Measurements from ENCODE around the gene MCC. TPM values are rescaled to one million over a fixed set of nuclear protein-coding genes. Genes with fewer than 3 reads are reported as not detected.

MCC gene
- total RNA-seq, 1 donor from 2014 or later: 36.3 TPM

DNA sequence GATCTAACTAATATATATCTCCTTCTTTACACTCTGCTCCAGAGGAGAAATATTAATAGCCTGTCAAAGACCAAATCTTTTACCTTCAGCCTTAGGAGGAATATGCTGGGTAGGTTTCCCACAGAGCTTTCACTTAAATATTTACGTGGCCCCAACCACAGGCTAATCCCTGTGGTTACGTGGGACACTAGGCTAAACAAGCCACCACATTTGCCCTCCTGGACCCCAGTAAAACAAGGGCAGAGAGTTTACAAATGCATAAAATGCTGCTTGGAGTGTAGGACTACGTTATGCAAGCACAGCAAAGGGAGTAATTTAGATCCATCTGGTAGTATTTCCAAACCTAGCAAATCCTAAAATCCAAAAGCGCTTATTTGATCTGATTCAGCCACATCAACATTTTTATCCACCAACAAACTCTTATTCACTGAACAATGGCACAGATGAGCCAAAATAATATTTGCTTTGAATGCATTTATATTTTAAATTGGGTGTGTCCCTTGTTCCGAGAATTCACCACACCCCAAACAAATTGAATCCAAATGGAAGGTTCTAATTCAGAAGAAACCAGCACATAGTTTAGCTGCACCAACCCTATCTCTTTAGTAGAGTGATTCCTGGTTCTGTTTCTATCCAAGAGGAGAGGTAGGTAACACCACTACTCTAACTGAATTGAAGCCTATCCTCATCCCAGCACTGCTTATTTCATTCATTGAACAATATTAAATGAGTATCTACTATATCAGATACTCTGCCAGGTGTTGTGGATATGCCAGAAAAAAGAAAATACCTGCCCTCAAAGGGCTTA is 232.5 kb downstream of the MCC start:
- no peak for DNase-seq (ENCODE audit: low spot score)
- ATAC-seq: no peak

DNA sequence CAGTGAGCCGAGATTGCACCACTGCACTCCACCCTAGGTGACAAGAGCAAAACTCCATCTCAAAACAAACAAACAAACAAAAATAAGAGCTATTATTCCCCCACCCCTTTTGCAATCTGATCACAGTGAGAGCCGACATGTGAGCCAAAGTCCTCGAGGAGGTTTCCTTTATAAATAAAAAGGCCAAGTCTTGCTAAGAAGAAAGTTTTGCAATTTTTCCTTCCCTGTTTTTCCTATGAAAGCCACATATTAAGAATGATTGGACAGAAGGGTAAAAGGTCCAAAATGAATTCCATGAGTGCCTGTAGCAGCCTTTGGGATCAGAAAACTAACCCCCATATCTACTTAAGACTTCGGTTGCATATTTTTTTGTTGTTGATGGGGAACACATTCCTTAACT is 233.1 kb downstream of the MCC start:
- ATAC-seq (no peak), DNase-seq (ENCODE audit: low spot score) (no peak)

DNA sequence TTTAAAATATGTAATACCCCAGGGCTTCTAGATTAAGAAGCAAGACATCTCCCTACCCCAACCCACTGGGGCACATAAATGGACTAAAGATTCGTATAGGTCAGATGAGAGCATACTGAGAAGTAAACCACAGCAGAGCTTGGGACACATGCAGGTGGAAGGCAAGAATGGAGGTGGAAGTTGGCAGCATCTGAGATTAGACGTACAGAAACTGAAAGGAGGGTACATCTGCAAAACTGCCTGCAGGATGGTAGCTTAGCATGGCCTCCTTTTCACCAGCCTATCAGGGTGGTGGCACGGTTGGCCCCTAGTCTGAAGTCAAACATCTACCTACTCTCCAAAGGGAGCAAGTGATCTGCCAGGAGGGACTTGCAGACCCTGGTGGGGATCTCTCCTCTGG is 235.2 kb downstream of the MCC start:
- no peak for DNase-seq (ENCODE audit: low spot score)
- no peak for ATAC-seq

DNA sequence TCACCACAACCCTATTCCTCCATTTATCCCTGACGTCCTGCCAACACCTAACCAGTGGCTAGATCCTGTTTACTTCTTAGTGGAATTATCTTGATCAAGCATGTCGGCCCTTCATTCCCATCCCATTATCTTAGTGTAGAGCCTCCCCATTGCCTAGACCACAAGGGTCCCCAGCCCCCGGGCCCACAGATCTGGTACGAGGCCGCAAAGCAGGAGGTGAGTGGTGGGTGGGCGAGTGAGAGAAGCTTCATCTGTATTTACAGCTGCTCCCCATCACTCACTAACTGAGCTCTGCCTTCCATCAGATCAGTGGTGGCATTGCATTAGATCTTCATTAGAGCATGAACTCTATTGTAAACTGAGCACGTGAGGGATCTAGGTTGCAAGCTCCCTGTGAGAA is 236.2 kb downstream of the MCC start:
- ATAC-seq (no peak), DNase-seq (ENCODE audit: low spot score) (no peak)

DNA sequence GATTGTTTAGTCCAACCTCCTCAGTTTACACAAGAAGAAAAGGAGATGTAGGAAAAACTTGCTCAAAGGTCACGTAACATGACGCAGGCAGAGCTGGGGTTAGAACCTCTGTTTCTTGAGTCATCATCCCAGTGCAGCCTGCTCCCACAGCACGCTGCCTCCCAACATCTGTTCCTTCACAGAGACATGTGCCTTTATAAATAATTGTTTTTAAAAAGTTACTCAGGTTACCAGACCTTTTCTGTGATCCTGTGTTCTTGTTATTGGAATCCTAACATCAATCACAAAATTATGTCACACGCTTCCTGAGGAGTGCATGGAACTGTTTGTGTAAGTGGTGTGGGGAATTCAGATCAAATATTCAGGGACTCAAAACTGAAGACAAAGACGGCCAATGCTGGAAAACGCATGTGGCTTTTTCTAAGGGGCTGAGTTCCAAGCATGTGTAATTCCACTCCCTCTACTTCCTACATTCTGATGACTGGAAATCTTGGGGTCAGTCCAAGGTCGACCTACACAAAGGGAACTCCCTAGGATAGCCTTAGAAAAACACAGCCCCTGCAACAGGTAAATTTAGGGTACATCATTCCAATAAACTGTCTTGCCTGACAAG is 237.8 kb downstream of the MCC start:
- no peak for DNase-seq (ENCODE audit: low spot score)
- no peak for ATAC-seq

DNA sequence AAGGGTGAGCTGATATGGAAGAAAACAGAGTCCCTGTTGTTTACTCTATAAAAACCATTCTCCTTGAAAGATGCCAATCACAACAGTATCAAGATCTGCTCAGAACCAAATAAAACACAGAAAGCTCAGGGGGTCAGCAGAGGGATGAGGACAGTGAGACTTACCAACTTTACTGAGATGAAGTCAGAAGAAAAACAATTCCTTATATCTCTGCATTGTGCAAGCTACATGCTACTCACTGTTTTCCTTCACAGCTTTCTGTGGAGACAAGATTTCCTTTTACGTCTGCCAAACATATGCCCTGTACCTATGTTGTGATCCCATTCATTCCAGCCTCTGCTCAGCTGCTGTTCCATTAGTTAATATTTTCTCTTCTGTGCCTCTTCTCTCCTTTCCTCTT is 239.0 kb downstream of the MCC start:
- DNase-seq (ENCODE audit: low spot score) (no peak), ATAC-seq (no peak)

DNA sequence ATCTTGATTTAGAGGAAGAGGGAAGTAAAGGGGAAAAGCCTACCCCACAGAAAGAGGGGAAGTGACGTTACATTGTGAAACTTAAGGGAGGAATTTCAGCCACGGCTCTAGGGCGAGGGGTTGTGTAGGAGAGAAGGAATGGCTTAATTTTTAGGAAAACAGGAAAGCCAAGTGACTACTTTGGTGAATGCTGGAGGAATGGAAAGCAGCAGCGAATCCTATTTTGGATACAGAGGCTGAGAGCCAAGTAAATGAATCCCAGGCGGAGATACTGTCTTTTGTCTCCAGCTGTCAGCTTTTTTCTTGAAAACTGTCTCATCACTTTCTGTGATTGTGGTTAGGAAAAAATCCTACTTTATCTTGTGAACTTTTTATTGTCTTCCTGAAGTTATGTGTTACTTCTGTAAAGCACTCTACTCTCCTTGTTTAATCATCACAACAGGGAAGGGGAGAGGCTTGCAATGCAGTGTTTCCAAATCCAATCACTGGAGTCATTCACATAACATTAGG is 241.8 kb downstream of the MCC start:
- ATAC-seq: peak; percentile 55
- no peak for DNase-seq (ENCODE audit: low spot score)

DNA sequence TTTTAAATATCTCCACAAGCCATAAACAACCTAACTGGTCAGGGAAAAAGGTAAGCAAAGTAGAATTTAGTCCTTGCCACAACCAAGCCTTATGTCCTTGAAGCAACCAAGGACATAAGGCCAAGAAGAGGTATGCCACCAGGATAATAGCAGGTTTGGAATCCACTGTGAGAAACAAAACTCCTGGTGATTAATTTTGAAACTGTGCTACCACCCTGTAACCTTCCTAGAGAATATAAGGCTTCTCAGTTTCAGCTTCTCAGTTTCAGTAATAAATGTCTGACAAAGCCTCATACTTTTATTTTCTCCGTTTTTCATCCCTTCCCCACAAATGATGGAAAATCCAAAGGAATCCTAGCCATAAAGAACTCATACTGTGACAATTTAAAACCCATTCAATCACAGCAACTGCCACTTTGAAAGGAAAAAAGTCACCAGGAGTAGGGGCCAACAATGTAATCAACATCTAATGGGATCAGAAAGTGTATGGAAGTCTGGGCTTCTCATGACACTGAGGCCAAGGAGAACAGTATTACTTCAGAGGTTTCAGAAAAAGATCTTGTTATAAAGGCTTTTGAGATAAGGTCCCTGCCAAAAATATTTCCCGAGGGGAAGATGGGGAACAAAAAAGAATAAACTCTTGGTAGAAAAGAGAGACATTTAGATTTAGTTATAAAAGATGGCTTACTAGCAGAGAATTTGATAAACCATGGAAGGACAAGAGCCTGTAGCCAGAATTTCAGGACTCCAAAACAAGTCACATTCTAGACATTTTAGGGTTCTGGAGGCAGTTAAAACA is 242.6 kb downstream of the MCC start:
- ATAC-seq: no peak
- DNase-seq (ENCODE audit: low spot score): no peak

DNA sequence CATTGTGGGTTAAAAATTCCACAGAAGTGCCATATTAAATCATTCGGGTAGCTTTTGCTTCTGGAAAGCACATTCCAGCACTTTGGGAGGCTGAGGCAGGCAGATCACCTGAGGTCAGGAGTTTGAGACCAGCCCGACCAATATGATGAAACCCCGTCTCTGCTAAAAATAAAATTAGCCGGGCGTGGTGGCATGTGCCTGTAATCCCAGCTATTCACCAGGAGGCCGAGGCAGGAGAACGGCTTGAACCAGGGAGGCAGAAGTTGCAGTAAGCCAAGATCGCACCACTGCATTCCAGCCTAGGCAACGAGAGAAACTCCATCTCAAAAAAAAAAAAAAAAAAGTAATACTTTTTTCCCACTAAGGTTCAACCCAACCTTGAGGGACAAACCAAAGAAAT is 243.3 kb downstream of the MCC start:
- DNase-seq (ENCODE audit: low spot score) (no peak), ATAC-seq (no peak)

DNA sequence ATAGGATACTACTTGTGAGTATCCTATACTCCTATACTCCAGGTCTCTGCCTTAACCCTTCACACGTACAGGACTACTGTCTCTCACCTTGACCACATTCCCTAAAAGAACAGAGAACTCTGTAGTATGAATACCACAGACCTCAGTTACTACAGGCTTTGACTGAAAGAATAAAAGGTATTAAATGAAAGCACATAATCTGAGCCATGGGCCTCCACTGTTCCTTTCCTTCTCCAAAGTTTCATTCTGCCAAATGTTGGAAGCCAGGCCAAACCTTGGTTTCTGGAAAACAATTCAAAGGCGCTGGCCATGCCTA is 244.9 kb downstream of the MCC start:
- ATAC-seq (no peak), DNase-seq (ENCODE audit: low spot score) (no peak)

DNA sequence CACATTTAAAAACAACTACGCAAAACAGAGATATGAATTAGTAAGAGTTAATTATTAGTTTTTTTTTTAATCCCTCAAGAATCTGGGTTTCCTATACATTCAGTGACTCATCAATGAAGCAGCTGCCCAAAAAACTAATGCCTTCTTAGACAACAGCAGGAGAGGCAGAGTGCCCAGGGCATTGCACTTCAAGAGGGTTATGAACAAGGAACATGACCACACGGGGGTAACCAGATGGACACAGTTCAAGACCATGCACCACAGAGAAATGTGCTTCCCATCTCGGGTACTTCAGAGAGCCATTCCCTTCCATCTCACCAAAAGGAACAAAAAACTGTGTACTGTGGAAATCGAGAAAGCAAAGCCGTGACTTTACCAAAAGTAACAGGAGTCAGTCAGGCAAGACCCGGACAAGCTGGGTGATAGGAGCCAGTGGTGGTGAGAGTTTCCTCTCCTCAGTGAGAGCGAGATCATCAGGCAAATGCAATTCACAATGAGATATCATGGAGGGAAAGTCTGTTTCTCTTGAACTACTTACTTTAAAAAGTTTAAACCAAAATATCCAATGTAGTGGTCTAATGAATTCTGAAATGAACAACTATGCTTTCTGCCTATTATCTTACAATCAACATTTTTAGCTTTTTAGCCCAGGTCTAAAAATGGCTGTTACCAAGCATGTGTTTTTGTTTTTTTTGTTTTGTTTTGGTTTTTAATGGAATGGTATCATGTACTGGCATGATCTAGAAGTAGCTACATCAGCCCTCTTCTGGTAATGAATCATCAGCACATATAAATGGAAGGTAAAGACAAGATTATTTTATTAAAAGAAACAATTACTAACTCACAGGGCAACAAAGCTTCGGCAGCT is 245.5 kb downstream of the MCC start:
- ATAC-seq (no peak), DNase-seq (ENCODE audit: low spot score) (no peak)

DNA sequence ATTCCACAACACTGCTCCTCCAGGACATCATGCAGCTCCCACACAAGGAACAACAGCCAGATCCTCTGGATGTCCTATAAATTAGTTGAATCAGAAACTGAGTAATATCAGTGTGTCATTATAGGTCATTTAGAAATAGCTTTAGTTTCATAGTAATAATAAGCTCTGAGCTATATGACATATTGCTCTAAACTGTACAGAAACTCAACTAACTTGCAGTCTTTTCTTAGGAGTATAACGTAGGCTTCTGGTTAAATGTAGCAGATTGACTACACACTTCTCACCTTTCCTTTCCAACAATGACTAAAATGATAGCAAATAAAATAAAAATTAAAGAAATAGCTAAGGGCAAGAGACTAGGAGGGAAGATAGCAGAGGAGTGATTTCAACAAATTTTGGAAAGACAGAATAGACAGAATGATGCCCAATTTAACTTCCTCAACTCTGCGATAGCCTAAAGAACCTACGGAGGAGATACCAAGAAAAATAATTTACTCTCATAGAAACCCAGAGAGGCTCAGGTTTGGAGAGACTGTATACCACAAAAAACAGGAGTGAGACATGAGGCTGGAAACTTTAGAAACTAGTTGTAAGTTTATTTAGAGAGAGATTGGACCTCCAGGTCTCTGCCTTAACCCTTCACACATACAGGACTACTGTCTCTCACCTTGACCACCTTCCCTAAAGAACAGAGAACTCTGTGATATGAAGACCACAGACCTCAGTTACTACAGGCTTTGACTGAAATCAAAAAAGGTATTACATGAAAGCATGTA is 247.1 kb downstream of the MCC start:
- ATAC-seq (no peak), DNase-seq (ENCODE audit: low spot score) (no peak)

DNA sequence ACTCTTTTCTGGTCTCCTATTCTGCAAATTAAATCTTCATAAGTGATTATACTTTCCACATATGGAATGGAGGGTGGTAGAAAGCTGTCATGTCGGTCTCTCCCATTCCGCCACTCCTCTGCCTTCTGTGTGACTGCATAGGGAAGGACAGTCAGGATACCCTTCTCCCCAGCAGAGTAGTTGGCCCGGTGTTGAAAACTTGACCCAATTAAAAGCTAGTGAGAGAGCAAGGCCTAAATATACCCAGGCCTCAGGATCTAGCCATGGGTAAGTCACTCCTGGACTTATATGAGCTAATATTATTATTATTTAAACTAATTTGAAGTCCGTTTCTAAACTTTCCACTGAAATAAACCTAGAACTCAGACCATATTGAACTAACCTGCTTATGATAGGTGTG is 248.2 kb downstream of the MCC start:
- DNase-seq (ENCODE audit: low spot score) (no peak), ATAC-seq (no peak)

DNA sequence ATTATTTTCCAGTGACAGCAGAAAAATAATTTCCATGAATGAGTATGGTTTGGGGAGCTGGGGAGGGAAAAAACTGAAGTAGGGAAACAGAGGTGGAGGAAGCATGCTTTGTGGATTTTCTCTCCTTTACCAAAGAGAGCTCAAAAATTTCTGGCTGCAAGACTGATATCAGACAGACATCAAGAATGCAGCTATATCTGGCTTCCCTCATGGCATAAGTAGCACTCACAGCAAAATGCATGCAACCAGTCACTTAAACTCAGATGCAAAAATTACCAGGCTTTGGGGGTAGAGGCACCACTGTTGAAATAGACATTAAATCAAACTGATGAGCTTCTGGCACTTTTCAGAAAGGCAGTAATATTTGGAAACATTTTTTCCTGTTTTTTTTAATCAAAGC is 250.4 kb downstream of the MCC start:
- ATAC-seq (no peak), DNase-seq (ENCODE audit: low spot score) (no peak)

DNA sequence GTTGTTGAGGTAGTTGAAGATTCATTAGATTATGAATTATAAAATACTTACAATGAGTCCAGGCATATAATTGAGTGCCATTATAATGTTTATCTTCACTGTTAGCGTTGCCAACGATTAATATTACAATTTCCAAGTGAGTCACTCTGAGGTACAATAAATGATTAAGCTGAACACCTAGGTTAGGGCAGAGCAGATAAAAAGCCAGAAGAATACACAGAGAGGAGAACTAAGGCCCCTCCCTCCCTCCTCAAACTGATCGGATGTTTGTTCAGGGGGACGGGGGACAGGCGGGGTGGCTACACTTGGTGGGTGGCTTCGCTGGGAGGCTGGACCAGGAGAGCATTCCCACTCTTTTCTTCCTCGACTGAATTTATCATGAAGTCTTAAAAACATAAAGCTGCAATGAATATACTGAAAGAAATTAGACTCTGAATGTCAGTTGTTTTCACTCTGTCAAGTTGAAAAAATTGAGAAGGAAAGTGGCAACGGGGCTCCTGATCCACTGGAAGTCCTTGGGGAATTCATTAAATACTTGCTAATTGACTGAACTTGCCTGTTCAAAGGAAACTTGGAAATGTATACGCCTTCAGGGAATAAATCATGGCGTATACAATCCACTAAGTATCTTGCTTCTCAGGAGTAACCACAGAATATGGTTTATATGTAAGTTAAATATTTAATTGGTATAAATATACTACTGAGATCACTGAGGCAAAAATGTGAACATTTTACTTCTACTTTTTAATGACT is 251.5 kb downstream of the MCC start:
- DNase-seq (ENCODE audit: low spot score) (no peak), ATAC-seq (no peak)

DNA sequence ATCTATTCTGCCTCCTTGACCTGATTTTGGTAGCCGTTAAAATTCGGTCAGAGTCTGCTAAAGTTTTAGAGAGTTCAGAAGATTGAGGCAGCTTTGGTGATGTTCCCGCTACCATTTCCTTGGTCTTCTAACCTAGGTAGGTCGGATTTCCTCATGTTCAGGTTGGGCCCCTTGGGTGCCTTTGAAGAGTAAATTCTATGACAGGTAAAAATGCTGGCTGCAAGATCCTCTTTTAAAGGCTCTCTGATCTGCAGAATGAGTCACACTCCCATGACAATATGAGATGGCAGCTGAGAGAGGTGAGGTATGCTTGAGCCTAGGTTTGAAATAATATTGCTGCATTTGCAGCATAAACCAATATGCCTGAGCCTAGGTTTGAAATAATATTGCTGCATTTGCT is 252.4 kb downstream of the MCC start:
- ATAC-seq: no peak
- DNase-seq (ENCODE audit: low spot score): no peak

DNA sequence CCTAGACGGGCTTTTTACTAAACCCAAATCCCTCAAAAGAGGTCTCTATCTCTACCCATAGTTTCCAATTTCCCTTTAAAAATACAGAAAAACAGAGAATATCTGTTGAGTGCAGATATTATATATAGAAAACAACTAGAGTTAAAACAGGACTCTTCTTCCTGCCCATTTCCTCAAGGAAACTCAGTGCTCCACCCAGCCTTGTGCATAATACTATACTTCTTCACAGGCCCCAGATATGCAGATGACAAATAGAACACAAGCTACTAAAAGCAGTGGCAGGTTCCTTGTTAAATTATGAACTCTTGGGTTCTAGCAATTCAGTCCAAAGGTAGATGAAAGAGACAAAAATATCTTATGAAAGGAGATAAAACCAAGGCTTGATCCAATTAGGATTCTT is 253.7 kb downstream of the MCC start:
- ATAC-seq (no peak), DNase-seq (ENCODE audit: low spot score) (no peak)

DNA sequence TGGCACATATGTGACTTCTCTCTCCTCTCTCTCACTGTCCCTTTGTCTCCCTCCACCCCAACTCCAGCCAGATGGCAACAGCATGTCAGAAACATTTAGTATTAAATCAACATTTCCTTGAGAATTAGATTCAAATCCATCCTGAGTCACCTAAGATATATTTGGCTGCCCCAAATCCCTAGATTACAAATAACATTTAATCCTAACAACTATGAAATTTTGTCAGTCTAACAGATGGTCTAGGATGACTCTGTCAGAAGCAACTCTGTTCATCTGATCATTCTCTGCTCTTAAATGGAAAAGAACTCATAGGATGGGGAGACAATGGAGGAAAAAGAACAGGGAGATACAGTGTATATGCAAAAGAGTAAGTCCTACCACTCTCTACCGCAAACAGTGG is 254.6 kb downstream of the MCC start:
- ATAC-seq: no peak
- DNase-seq (ENCODE audit: low spot score): no peak

DNA sequence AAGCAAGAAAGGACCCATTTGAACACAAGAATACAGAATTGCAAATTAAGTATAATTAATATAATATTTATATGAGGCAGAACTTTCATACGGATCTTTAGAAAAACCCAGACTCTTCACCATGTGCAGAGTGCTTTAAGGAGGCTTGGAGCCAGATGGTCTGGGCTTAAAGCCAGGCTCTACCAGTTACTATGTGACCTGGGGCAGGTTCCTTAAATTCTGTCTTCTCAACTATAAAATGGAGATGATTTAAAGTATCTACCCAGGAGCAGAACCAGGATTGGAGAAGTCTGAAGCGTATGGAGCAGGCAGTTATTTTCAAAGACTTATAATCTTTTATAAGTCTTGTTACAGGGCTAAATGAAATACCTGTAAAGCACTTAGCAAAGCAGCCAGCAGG is 255.6 kb downstream of the MCC start:
- peak; percentile 70 for DNase-seq (ENCODE audit: low spot score)
- ATAC-seq: peak; percentile 93

DNA sequence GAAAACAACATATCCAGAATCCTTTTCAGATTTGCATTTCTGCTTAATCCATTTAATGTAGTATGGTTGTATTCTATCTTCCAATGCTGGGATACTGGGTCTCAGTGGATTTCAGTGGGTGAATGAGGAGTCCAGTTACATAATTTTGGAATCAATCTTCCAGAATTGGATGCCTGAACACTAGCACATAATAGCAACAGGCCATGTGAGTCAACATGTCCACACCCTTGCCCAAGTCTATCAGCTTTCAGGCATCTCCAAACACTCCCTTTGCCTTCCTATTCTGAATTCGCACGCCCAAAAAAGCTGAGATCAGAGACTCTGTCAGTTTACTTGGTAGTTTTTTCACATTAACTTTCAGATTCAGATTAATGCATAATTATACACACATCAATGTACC is 256.0 kb downstream of the MCC start:
- ATAC-seq (peak; percentile 26), DNase-seq (ENCODE audit: low spot score) (no peak)

Data from left lobe of liver (tissue), 2 donors.